WTC11 (cell line): Measurements from ENCODE around the gene ACSM3. TPM values are rescaled to one million over a fixed set of nuclear protein-coding genes. Genes with fewer than 3 reads are reported as not detected.

Experiments used
- ATF2 ChIP-seq: sonication (generic); formaldehyde crosslinking; IDR thresholded peaks from 2 replicates; pipeline ENCODE4 v1.8.1; 2022; ENCODE audit warnings: low read depth, missing genetic modification reagents, borderline replicate concordance
- CBFB ChIP-seq: sonication (generic); formaldehyde crosslinking; IDR thresholded peaks from 2 replicates; pipeline ENCODE4 v1.8.1; 2022; ENCODE audit warnings: mild to moderate bottlenecking, low read depth, missing genetic modification reagents
- CDX4 ChIP-seq: fragments of 250-450 bp; sonication (Bioruptor Pico); IDR thresholded peaks from 2 replicates; pipeline ENCODE4 v1.9.0; 2021; ENCODE audit warnings: moderate library complexity, mild to moderate bottlenecking, inconsistent platforms, borderline replicate concordance
- E2F4 ChIP-seq: sonication (generic); formaldehyde crosslinking; IDR thresholded peaks from 2 replicates; pipeline ENCODE4 v1.8.1; 2022; ENCODE audit warnings: low read depth, mild to moderate bottlenecking, moderate library complexity, missing genetic modification reagents, borderline replicate concordance
- ELF4 ChIP-seq: sonication (generic); formaldehyde crosslinking; IDR thresholded peaks from 2 replicates; pipeline ENCODE4 v1.8.1; 2022; ENCODE audit warnings: low read depth, mild to moderate bottlenecking, moderate library complexity, missing genetic modification reagents
- EMX1 ChIP-seq: fragments of 250-450 bp; sonication (Bioruptor Pico); IDR thresholded peaks from 2 replicates; pipeline ENCODE4 v1.8.0; 2021; ENCODE audit warnings: mild to moderate bottlenecking
- ESRRA ChIP-seq: sonication (generic); formaldehyde crosslinking; IDR thresholded peaks from 2 replicates; pipeline ENCODE4 v1.8.1; 2022; ENCODE audit warnings: mild to moderate bottlenecking, missing genetic modification reagents, borderline replicate concordance
- ETV6 ChIP-seq: sonication (generic); formaldehyde crosslinking; IDR thresholded peaks from 2 replicates; pipeline ENCODE4 v1.8.1; 2022; ENCODE audit warnings: mild to moderate bottlenecking, missing genetic modification reagents
- GABPB1 ChIP-seq: sonication (generic); formaldehyde crosslinking; IDR thresholded peaks from 2 replicates; pipeline ENCODE4 v1.8.1; 2023; ENCODE audit warnings: mild to moderate bottlenecking, missing genetic modification reagents
- GTF2I ChIP-seq: fragments of 250-450 bp; sonication (Bioruptor Pico); conservative IDR thresholded peaks from 2 replicates; pipeline ENCODE4 v1.4.0; 2021; ENCODE audit warnings: mild to moderate bottlenecking
- MYBL2 ChIP-seq: sonication (generic); formaldehyde crosslinking; IDR thresholded peaks from 2 replicates; pipeline ENCODE4 v1.8.1; 2023; ENCODE audit warnings: mild to moderate bottlenecking, moderate library complexity, missing genetic modification reagents
- NR1H2 ChIP-seq: sonication (generic); formaldehyde crosslinking; IDR thresholded peaks from 2 replicates; pipeline ENCODE4 v1.9.0; 2021; ENCODE audit warnings: mild to moderate bottlenecking, moderate library complexity, missing genetic modification reagents
- PRRX2 ChIP-seq: fragments of 250-450 bp; sonication (Bioruptor Pico); IDR thresholded peaks from 2 replicates; pipeline ENCODE4 v1.8.0; 2021; ENCODE audit warnings: mild to moderate bottlenecking
- SOX15 ChIP-seq: fragments of 250-450 bp; sonication (Bioruptor Pico); IDR thresholded peaks from 2 replicates; pipeline ENCODE4 v1.9.0; 2021; ENCODE audit warnings: mild to moderate bottlenecking
- TEAD4 ChIP-seq: sonication (generic); formaldehyde crosslinking; IDR thresholded peaks from 2 replicates; pipeline ENCODE4 v1.8.0; 2022; ENCODE audit warnings: mild to moderate bottlenecking, missing genetic modification reagents
- USF2 ChIP-seq: sonication (generic); formaldehyde crosslinking; IDR thresholded peaks from 2 replicates; pipeline ENCODE4 v1.8.1; 2023; ENCODE audit warnings: mild to moderate bottlenecking, missing genetic modification reagents, moderate library complexity
- ZNF232 ChIP-seq: sonication (generic); formaldehyde crosslinking; IDR thresholded peaks from 2 replicates; pipeline ENCODE4 v1.8.0; 2022; ENCODE audit warnings: mild to moderate bottlenecking, missing genetic modification reagents
- ZNF396 ChIP-seq: fragments of 250-450 bp; sonication (Bioruptor Pico); IDR thresholded peaks from 2 replicates; pipeline ENCODE4 v1.8.0; 2021; ENCODE audit warnings: mild to moderate bottlenecking, moderate library complexity, borderline replicate concordance
- ZNF423 ChIP-seq: fragments of 250-450 bp; sonication (Bioruptor Pico); IDR thresholded peaks from 2 replicates; pipeline ENCODE4 v2.1.2; 2022; ENCODE audit warnings: mild to moderate bottlenecking, moderate library complexity
- total RNA-seq: library from RNA; stranded (reverse); gene quantifications from 3 replicates; pipeline ENCODE4 v1.2.3, GENCODE V29; 2021
- TF ChIP-seq, protein P1 (sequence below): sonication (generic); formaldehyde crosslinking; IDR thresholded peaks from 2 replicates; pipeline ENCODE4 v1.8.1; 2023; ENCODE audit warnings: mild to moderate bottlenecking, missing genetic modification reagents, moderate library complexity
- TF ChIP-seq, protein P2 (sequence below): sonication (generic); formaldehyde crosslinking; IDR thresholded peaks from 2 replicates; pipeline ENCODE4 v1.8.1; 2022; ENCODE audit warnings: mild to moderate bottlenecking, missing genetic modification reagents, moderate library complexity, borderline replicate concordance

ACSM3 gene
- total RNA-seq, 1 experiment from 2014 or later = 5.0 TPM

DNA sequence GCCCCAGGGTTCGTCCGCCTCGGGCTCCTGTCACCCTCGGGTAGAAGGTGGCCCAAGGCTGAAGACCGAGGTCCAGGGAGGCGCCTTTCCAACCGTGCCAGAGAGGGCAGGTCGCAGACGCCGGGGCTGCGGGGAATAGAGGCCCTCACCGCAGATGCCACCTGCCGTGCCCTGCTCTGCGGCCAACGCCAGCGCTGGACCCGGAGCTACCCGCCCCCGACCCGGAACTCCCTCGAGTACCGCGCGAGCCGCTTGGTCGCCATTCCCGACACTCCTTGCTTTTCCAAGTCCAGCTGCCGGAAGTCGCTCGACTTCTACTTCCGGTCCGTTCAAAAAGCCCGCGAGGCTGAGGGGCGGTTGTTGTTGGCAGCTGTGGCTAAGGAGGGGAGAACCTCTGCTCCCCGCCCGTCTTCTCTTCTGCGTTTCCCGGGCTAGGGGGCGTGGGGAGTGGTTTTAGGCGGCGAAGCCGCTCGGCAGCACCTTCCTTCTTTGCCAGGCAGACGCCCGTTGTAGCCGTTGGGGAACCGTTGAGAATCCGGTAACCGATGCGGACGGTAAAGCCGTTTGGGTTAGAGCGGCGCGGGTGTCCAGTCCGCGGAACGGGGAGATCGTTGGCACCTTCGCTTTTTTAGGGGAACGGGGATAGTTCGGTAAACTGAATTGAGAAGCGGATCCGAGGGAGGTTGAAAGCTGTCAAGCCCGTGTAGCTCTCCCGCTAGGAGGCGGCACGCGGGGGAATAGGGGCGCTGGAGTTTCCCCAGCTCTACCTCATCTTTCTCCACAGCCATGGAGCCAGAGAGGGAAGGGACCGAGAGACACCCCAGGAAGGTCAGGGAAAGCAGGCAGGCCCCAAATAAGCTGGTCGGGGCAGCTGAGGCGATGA lies 42.6 kb downstream of the ACSM3 start, which contains the start of the genes ERI2 and REXO5 (continued):
- TF ChIP-seq ZNF423 (CRISPR knock-in tag) (no peak), TEAD4 (CRISPR knock-in tag) (no peak), SOX15 (CRISPR knock-in tag) (no peak), ZNF232 (CRISPR knock-in tag) (0 out of 2 replicates have a peak, but pooled peaks have one; percentile 10), E2F4 (CRISPR knock-in tag) (peak; percentile 98), ATF2 (CRISPR knock-in tag) (no peak), EMX1 (no peak), MYBL2 (CRISPR knock-in tag) (peak; percentile 97), CBFB (no peak), ZNF396 (CRISPR knock-in tag) (no peak), CDX4 (CRISPR knock-in tag) (no peak), ESRRA (CRISPR knock-in tag) (no peak), ELF4 (CRISPR knock-in tag) (no peak), ETV6 (CRISPR knock-in tag) (0 out of 2 replicates have a peak, but pooled peaks have one; percentile 50), GTF2I (CRISPR knock-in tag) (no peak), PRRX2 (CRISPR knock-in tag) (no peak), GABPB1 (CRISPR knock-in tag) (peak; percentile 84), USF2 (CRISPR knock-in tag) (no peak), NR1H2 (CRISPR knock-in tag) (no peak)
- TF ChIP-seq, protein P1, sequence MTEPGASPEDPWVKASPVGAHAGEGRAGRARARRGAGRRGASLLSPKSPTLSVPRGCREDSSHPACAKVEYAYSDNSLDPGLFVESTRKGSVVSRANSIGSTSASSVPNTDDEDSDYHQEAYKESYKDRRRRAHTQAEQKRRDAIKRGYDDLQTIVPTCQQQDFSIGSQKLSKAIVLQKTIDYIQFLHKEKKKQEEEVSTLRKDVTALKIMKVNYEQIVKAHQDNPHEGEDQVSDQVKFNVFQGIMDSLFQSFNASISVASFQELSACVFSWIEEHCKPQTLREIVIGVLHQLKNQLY (CRISPR knock-in tag) = no peak
- TF ChIP-seq, protein P2, sequence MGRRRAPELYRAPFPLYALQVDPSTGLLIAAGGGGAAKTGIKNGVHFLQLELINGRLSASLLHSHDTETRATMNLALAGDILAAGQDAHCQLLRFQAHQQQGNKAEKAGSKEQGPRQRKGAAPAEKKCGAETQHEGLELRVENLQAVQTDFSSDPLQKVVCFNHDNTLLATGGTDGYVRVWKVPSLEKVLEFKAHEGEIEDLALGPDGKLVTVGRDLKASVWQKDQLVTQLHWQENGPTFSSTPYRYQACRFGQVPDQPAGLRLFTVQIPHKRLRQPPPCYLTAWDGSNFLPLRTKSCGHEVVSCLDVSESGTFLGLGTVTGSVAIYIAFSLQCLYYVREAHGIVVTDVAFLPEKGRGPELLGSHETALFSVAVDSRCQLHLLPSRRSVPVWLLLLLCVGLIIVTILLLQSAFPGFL (CRISPR knock-in tag) = 0 out of 2 replicates have a peak, but pooled peaks have one; percentile 8
